ENCODE data around the gene ACOT12. TPM values are rescaled to one million over a fixed set of nuclear protein-coding genes. Genes with fewer than 3 reads are reported as not detected.

Gene ACOT12
- total and polyA plus RNA-seq, 8 donors, result 0.06 to 0.44 (median 0.40) TPM; not detected in 5

DNA sequence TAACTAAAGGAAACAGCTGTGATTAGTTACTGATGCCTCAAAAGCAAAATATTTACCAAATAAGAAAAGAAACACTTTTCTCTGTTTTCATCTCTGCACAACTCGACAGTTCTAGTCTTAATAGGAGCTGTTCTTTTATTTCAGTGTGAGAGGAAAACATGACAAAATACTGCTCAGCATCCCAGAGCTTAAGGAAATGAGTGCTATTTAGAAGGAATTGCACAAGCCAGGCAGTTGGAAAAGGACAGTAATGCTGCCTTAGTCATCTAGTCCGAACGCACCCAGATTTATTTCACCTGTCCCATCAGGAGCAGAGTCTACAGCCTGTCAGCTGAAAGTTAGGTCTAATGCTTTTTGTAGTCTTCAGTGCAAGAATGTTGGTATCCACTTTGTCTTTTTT lies 80.2 kb downstream of the ACOT12 start:
- WGBS, 2 donors, result 98 to 99% methylated on average over 3 of the region's 3 CpGs
- FAIRE-seq, result no peak
- Histone ChIP-seq H3K36me3 (peaks cover 0 to 14% (median 0%) of the 10 kb centered on the region in 3 donors), H3K4me3 (no peak overlapping the region), H3K27ac (no peak overlapping the region), H3K4me1 (no peaks in the 10 kb centered on the region), H3K27me3 (no peaks in the 10 kb centered on the region), H3K9me3 (no peaks in the 10 kb centered on the region)
- DNase-seq, result no peak
- intact Hi-C loops (cut with DNase I), result no loop called here
- no peak for ATAC-seq
- TF ChIP-seq, protein P1, sequence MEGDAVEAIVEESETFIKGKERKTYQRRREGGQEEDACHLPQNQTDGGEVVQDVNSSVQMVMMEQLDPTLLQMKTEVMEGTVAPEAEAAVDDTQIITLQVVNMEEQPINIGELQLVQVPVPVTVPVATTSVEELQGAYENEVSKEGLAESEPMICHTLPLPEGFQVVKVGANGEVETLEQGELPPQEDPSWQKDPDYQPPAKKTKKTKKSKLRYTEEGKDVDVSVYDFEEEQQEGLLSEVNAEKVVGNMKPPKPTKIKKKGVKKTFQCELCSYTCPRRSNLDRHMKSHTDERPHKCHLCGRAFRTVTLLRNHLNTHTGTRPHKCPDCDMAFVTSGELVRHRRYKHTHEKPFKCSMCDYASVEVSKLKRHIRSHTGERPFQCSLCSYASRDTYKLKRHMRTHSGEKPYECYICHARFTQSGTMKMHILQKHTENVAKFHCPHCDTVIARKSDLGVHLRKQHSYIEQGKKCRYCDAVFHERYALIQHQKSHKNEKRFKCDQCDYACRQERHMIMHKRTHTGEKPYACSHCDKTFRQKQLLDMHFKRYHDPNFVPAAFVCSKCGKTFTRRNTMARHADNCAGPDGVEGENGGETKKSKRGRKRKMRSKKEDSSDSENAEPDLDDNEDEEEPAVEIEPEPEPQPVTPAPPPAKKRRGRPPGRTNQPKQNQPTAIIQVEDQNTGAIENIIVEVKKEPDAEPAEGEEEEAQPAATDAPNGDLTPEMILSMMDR (IDR thresholded peaks at IDR 0.05), result no peak

DNA sequence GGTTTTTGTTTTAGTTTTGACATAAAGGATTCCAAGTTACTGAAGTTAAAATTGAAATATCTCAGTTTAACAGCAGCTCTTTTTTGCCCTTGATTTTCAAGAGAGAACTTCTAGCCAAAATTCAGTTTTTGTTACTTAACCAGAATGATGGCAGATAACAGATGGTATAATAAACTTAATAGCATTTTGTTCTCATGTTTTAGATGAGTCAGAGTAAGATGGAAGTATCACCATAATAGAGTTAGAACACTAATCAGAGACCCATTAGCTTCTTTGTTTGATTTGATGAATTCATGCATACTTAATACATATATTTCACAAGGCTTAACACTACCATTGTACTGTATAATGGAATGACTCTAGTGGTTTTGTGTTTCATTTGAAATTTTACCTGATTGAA lies 80.7 kb downstream of the ACOT12 start:
- DNase-seq (no peak), FAIRE-seq (no peak), ATAC-seq (no peak)
- H3K4me3 ChIP-seq, result no peak overlapping the region
- TF ChIP-seq, protein P1 (IDR thresholded peaks at IDR 0.05), result no peak
- H3K4me1 ChIP-seq, result no peaks in the 10 kb centered on the region
- peaks cover 0 to 14% (median 0%) of the 10 kb centered on the region in 3 donors for H3K36me3 ChIP-seq
- no peaks in the 10 kb centered on the region for H3K27me3 ChIP-seq
- intact Hi-C loops (cut with DNase I), result no loop called here
- no peak overlapping the region for H3K27ac ChIP-seq
- no peaks in the 10 kb centered on the region for H3K9me3 ChIP-seq

DNA sequence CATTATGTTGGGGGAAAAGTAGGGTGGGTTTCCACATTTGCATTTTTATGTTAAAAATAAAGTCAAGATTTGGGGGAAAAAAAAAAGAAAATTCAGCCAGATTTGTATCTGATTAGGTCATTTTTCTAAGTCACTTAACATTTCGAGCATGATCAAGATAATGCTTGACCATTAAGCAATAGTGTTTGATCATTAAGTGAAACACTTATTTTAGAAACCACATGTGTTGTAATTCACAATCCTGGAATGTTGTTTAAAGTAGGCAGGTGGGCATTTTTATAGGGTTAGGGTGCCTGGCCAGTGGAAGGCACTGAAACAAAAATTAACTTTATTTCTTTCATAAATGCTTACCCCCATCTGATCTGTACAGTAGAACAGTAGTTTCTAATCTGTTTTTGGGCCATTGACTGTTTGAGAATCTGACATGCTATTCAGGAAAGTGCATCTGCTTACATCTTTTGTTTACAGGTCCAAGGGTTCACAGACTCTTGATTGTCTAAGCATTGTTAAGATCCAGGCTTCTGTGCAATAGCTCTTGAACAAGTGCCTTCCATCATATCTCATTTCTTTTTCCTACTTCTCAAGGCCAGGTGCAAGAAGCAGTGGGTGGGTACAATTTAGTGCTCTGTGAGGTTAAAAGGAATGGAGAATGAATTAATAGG lies 83.4 kb downstream of the ACOT12 start:
- TF ChIP-seq, protein P1 (IDR thresholded peaks at IDR 0.05), result no peak
- H3K27ac ChIP-seq, result no peak overlapping the region
- no peaks in the 10 kb centered on the region for H3K4me1 ChIP-seq
- no peaks in the 10 kb centered on the region for H3K27me3 ChIP-seq
- WGBS, 2 donors, result 65 to 67% methylated on average over 1 of the region's 1 CpG
- intact Hi-C loops (cut with DNase I), result no loop called here
- H3K4me3 ChIP-seq, result no peak overlapping the region
- DNase-seq, result no peak
- H3K9me3 ChIP-seq, result no peaks in the 10 kb centered on the region
- ATAC-seq, result no peak
- no peak for FAIRE-seq
- H3K36me3 ChIP-seq, result peaks cover 0 to 14% (median 0%) of the 10 kb centered on the region in 3 donors

DNA sequence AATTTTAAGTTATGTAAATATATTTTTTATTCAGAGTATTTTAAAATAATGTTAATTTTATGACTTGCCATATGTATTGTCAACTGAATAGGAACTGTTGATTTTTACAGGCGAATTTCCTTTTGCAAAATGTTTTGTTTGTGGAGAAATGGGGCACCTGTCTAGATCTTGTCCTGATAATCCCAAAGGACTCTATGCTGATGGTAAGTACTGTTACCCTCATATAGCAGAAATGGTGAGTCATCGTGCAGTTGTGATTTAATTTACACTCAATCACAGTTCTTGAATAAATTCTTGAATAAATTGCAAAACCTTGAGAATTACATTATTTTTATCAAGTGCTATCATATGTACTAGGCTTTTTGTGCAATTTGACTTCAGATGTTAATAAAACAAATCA lies 85.1 kb downstream of the ACOT12 start:
- Histone ChIP-seq H3K4me3 (no peak overlapping the region), H3K27ac (no peak overlapping the region), H3K4me1 (no peaks in the 10 kb centered on the region), H3K27me3 (no peaks in the 10 kb centered on the region), H3K9me3 (no peaks in the 10 kb centered on the region), H3K36me3 (peaks cover 0 to 14% (median 0%) of the 10 kb centered on the region in 3 donors)
- intact Hi-C loops (cut with DNase I), result no loop called here
- WGBS, 2 donors, result 91 to 95% methylated on average over 2 of the region's 2 CpGs
- ATAC-seq (no peak), DNase-seq (no peak), FAIRE-seq (no peak)
- TF ChIP-seq, protein P1 (IDR thresholded peaks at IDR 0.05), result no peak

DNA sequence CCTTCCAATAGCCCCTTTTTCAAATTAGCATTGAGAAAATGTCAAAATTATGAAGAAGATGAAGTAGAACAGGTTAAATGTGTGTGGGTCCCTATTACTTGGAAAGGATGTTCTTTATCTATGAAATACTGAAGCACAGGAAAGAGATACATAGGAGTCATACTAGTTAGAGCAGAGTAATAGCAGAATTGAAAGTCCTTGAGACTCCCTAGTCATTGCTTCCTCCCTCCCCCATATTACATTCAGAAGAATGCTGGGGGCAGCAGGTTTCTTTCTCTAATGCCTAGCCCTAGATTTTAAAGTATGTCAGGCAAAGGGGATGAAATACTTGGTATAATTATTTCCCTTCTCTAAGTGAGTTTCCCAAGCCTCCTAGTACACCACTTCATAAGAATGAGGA lies 88.1 kb downstream of the ACOT12 start:
- TF ChIP-seq, protein P1 (IDR thresholded peaks at IDR 0.05), result no peak
- Histone ChIP-seq H3K27ac (no peak overlapping the region), H3K4me1 (peaks cover 0 to 9% (median 6%) of the 10 kb centered on the region in 3 donors), H3K27me3 (no peaks in the 10 kb centered on the region), H3K36me3 (no peaks in the 10 kb centered on the region), H3K4me3 (no peak overlapping the region), H3K9me3 (no peaks in the 10 kb centered on the region)
- intact Hi-C loops (cut with DNase I), result no loop called here
- ATAC-seq, result no peak
- FAIRE-seq, result no peak
- DNase-seq, result no peak
